GM18909 (cell line): ENCODE data around the gene LDLR.

Experiments
- ATAC-seq: cut with Tn5 transposase; IDR thresholded peaks from one replicate; pipeline ENCODE4 v1.9.1; 2021; ENCODE audit warnings: mild to moderate bottlenecking; ENCODE audit not compliant: unreplicated experiment, poor library complexity

Gene LDLR

DNA sequence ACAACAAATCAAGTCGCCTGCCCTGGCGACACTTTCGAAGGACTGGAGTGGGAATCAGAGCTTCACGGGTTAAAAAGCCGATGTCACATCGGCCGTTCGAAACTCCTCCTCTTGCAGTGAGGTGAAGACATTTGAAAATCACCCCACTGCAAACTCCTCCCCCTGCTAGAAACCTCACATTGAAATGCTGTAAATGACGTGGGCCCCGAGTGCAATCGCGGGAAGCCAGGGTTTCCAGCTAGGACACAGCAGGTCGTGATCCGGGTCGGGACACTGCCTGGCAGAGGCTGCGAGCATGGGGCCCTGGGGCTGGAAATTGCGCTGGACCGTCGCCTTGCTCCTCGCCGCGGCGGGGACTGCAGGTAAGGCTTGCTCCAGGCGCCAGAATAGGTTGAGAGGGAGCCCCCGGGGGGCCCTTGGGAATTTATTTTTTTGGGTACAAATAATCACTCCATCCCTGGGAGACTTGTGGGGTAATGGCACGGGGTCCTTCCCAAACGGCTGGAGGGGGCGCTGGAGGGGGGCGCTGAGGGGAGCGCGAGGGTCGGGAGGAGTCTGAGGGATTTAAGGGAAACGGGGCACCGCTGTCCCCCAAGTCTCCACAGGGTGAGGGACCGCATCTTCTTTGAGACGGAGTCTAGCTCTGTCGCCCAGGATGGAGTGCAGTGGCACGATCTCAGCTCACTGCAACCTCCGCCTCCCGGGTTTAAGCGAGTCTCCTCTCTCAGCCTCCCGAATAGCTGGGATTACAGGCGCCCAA is at the start of gene LDLR:
Gene LDLR (plus strand): TSS at position 210 of the 760 bp plus-strand sequence. CDS start 86 bp downstream, at position 296.
- ATAC-seq = no peak

DNA sequence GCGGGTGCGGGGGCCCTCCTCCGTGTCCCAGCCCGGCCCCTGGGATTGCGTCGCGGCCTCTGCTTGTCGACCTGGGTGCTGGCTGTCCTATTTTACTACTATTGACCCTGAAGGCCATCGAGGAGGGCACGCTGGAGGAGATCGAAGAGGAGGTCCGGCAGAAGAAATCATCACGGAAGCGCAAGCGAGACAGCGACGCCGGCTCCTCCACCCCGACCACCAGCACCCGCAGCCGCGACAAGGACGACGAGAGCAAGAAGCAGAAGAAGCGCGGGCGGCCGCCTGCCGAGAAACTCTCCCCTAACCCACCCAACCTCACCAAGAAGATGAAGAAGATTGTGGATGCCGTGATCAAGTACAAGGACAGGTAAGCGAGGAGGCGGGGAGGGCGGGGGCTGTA is 48.1 kb upstream of the LDLR start:
- no peak for ATAC-seq

DNA sequence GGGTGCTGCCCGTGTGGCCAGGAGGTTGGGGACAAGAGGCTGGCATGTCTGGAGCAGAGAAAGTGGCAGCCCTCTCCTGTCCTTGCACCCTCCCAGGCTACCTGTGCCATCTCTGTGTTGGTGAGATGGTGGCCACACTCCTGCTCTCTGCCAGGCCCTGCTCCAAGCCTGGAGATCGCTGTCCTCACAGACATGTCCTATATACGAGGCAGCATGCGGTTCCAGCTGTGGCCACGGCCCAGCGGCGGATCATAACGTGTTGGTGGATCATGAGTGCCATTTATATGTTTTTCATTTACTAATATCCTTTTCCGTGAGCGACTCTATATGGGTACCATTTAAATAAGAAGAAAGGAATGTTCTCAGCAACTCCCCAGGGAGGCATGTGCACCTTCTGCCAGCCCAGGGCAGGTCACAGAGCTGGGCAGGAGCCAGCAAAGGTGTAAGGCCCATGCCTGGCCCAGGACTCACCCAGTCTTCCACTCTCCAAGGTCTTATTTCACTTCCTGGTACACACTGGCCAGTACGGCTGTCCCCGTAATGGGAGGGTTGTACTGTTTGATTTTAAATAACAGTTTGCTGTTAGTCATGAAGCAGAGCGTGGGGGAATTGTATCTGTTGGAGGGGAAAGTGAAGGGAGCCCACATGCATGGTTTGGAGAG is 47.2 kb upstream of the LDLR start:
- no peak for ATAC-seq

GRCh38 chr19:11044431-11044830 is 44.8 kb upstream of the LDLR start:
- ATAC-seq = no peak

GRCh38 chr19:11045536-11045935 is 43.7 kb upstream of the LDLR start:
- ATAC-seq = no peak

- no peak for ATAC-seq
Measured at GRCh38 chr19:11046605-11047354, 42.5 kb upstream of the LDLR start.

DNA sequence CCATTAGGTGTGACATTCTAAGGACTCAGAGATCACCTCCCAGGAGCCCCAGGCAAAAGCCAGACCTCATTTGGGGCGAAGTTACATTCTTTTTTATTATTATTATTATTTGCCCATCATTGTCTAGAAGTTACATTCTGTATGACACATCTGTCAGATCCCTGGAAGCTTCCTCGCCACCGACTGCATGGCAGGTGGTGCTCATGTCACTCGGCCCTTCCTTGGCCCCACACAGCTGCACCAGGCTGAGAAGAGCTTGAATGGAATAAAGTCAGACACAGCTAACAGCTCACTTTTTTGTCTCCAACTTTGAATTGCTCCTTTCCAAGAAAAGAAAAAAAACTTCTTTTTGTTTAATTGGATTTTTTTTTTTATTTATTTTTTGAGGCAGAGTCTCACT is 41.4 kb upstream of the LDLR start:
- ATAC-seq = no peak

DNA sequence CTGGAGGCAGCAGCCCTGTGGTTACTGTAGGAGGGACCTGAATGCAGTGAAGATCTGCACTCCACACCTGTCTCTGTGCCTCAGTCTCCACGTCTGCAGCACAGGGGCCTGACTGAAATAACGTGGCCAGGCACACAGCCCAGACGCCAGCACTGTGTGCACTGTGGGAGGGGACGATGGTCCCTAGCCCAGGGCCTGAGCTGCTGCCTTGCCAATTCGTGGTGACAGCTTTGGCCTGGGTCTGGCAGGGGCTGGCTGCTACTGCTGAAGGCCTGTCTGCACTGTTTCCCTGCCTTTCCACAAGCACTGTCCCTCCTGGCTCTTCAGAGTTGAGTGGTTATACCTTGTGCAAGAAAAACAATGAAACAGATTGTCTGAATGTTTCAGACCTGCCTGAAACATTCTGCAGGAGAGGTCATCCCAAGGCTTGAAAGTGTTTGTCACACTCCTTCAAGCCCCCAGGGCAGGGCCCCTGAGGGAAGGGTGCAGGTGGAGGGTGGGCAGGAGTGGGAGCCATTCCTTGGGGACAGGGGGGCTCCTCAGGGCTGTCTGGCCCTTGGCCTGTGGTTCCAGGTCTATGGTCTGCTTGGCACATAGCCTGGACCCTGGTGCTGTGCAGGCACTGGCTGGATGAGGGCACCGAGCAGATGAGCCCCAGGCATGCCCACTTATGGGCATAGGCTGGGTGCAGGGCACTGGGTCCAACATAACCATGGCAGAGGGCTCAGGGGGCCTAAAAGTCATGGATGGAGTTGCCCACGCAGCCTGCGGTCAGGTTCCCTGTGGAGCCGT is 38.7 kb upstream of the LDLR start:
- ATAC-seq = no peak

- no peak for ATAC-seq
Measured at GRCh38 chr19:11053817-11054195, 35.5 kb upstream of the LDLR start.

DNA sequence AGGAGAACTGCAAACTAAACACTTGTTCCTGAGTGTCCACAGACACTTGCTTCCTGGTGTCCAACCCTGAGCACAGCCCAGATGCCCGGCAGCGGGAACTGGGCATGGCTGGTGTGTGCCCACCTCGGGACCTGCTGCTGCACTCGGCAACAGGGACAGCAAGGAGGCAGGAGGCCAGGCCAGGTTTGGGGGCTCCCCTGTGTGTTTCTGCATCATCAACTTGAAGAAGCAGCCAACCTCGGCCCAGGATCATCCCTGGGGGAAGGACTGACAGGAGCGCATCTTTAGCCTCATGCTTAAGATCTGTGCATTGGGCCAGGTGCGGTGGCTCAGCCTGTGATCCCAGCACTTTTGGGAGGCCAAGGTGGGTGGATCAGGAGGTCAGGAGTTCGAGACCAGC is 35.1 kb upstream of the LDLR start:
- ATAC-seq = no peak

- ATAC-seq = no peak
Measured at GRCh38 chr19:11054628-11055027, 34.6 kb upstream of the LDLR start.

DNA sequence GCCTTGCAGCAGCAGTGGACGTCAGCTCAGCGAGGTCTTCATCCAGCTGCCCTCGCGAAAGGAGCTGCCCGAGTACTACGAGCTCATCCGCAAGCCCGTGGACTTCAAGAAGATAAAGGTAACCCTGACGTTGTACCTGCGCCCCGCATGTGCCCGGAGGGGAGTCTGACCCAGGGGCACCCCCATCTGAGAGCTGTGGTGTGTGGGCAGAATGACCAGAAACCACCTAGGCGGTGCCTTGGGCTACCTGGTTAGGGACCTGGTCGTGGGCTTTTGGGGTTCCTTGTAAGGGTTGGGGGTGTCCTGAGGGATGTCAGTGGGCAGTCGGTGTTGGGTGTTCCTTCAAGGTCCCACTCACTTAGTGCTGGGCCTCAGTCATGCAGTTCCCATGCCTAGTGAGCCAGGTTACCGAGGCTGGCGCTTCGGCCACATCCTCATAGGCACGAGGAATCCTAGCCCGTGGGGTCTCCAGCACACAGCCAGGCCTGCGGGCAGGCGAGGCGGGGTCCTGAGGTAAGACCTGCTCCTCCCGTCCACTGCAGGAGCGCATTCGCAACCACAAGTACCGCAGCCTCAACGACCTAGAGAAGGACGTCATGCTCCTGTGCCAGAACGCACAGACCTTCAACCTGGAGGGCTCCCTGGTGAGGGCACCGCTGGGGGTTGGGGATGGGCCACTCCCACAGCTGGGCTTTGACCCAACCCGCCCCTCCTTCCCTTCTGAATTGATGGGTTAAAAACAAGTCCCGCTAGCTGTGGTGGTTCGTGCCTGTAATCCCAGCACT is 30.8 kb upstream of the LDLR start:
- no peak for ATAC-seq

DNA sequence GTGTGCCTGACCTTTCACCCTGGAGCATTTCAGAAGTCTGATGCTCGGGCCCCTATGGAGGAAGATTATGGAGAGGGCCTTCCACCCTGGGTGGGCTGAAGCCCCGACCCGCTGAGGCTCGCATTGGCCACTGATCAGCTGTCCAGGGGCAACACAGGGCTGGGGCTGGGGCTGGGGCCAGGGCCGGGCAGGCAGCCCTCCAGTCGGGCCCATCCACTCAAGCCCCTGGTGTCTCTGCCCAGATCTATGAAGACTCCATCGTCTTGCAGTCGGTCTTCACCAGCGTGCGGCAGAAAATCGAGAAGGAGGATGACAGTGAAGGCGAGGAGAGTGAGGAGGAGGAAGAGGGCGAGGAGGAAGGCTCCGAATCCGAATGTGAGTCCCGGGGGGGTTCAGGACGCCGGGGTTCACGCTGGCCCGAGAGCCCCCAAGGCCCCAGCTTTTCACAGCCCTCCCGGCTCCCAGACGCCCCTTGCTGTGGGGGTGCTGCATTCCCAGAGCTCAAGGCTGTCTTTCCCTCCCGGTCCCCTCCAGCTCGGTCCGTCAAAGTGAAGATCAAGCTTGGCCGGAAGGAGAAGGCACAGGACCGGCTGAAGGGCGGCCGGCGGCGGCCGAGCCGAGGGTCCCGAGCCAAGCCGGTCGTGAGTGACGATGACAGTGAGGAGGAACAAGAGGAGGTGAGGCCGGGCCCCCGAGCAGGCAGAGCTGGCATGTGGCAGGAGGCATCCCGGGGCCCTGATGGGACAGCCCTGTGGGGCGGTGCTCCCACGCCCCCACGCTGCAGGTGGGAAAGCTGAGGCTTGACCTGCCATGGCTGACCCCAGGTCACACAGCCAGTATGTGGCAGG is 29.5 kb upstream of the LDLR start:
- no peak for ATAC-seq

DNA sequence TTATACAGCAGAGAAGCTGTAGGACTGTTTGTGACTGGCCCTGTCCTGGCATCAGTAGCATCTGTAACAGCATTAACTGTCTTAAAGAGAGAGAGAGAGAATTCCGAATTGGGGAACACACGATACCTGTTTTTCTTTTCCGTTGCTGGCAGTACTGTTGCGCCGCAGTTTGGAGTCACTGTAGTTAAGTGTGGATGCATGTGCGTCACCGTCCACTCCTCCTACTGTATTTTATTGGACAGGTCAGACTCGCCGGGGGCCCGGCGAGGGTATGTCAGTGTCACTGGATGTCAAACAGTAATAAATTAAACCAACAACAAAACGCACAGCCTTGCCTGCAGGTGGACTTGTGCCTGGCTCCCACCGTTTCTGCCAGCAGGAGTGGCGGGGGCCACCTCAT is 27.3 kb upstream of the LDLR start:
- ATAC-seq = no peak

DNA sequence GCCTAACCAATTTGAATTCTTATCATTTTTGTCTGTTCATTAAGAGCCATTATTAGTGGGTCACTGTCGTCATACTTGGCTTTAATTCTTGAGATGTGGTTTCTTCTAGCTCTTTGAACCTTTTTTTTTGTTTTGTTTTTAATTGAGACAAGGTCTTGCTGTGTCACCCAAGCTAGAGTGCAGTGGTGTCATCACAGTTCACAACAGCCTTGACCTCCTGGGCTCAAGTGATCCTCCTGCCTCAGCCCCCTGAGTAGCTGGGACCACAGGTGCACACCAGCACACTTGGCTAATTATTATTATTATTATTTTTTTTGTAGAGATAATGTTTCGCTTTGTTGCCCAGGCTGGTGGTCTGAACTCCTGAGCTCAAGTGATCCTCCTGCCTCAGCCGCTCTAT is 25.8 kb upstream of the LDLR start:
- no peak for ATAC-seq

DNA sequence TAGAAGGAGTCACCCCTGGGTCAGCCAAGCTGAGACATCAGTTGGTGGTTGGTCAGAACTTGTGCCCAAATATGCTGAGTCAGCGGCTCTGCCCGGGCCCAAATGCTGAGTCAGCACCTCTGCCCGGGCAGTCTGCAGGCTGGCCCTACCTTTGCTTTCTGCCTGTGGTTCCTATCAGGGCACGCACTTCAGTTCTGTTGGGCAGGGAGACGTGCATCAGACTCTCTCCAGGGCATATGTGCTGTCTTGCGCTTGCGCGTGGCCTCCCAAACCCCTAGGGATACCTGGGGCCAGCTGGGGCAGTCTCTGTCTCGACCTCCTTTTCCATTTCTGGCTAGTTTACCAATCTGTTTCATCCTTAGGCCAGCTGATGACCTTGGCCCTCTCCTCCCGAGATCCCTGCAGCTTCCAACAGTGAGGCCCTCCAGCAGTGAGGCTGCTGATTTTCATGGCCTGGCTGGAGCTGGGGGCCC is 24.4 kb upstream of the LDLR start:
- ATAC-seq = no peak

GRCh38 chr19:11066326-11066725 is 22.9 kb upstream of the LDLR start:
- no peak for ATAC-seq

- ATAC-seq = no peak
Measured at GRCh38 chr19:11067356-11068113, 21.7 kb upstream of the LDLR start.
